ENCODE results near the gene CEP72.

DNA sequence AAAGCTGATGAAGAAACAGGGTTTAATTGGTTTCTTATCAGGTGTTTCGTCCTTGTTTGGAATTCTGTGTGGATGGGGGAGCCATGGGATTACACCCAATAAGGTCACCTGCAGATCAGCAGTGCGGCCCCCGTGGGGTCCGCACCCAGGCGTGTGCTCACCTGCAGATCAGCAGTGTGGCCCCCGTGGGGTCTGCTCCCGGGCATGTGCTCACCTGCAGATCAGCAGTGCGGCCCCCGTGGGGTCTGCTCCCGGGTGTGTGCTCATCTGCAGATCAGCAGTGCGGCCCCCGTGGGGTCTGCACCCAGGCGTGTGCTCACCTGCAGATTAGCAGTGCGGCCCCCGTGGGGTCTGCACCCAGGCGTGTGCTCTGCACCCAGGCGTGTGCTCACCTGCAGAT lies 41.7 kb upstream of the CEP72 start:
- TF ChIP-seq, protein P1, sequence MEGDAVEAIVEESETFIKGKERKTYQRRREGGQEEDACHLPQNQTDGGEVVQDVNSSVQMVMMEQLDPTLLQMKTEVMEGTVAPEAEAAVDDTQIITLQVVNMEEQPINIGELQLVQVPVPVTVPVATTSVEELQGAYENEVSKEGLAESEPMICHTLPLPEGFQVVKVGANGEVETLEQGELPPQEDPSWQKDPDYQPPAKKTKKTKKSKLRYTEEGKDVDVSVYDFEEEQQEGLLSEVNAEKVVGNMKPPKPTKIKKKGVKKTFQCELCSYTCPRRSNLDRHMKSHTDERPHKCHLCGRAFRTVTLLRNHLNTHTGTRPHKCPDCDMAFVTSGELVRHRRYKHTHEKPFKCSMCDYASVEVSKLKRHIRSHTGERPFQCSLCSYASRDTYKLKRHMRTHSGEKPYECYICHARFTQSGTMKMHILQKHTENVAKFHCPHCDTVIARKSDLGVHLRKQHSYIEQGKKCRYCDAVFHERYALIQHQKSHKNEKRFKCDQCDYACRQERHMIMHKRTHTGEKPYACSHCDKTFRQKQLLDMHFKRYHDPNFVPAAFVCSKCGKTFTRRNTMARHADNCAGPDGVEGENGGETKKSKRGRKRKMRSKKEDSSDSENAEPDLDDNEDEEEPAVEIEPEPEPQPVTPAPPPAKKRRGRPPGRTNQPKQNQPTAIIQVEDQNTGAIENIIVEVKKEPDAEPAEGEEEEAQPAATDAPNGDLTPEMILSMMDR (IDR thresholded peaks at IDR 0.05): no peak
- TF ChIP-seq ZFX (IDR thresholded peaks at IDR 0.05; ENCODE audit: borderline replicate concordance): no peak

Data from 22Rv1 (cell line).